ENCODE measurements around the gene AGTPBP1. TPM values are rescaled to one million over a fixed set of nuclear protein-coding genes. Genes with fewer than 3 reads are reported as not detected.

AGTPBP1 gene
- total RNA-seq, 1 experiment from 2014 or later: 54.7 TPM

GRCh38 chr9:85536514-85536913, 205.2 kb downstream of the AGTPBP1 start (continued):
- TF ChIP-seq ZNF671 (CRISPR knock-in tag; IDR thresholded peaks at IDR 0.05) (no peak), JAZF1 (CRISPR knock-in tag; IDR thresholded peaks at IDR 0.05) (no peak), E2F5 (CRISPR knock-in tag; IDR thresholded peaks at IDR 0.05) (no peak), ZNF219 (CRISPR knock-in tag; IDR thresholded peaks at IDR 0.05; ENCODE audit: borderline replicate concordance) (no peak), ZBTB43 (CRISPR knock-in tag; IDR thresholded peaks at IDR 0.05) (no peak), NFYB (CRISPR knock-in tag; conservative IDR thresholded peaks at IDR 0.05; ENCODE audit: low read depth) (no peak), USF2 (CRISPR knock-in tag; IDR thresholded peaks at IDR 0.05) (no peak)

GRCh38 chr9:85536076-85536475, 205.7 kb downstream of the AGTPBP1 start:
- POLR2A ChIA-PET: no interaction called here
- no peaks in the 10 kb centered on the region for H3K9me3 Mint-ChIP-seq
- no peak overlapping the region for H3K4me3 Mint-ChIP-seq
- CTCF ChIA-PET: no interaction called here
- TF ChIP-seq ATF2 (CRISPR knock-in tag; IDR thresholded peaks at IDR 0.05; ENCODE audit: borderline replicate concordance, low read depth) (no peak), E2F5 (CRISPR knock-in tag; IDR thresholded peaks at IDR 0.05) (no peak), ZNF512 (CRISPR knock-in tag; IDR thresholded peaks at IDR 0.05; ENCODE audit: borderline replicate concordance) (no peak), MAX (CRISPR knock-in tag; IDR thresholded peaks at IDR 0.05) (no peak), NR3C1 (CRISPR knock-in tag; conservative IDR thresholded peaks at IDR 0.05; ENCODE audit: low read depth) (no peak), CREM (CRISPR knock-in tag; IDR thresholded peaks at IDR 0.05) (no peak), SP1 (CRISPR knock-in tag; conservative IDR thresholded peaks at IDR 0.05) (no peak), SMAD3 (CRISPR knock-in tag; IDR thresholded peaks at IDR 0.05; ENCODE audit: borderline replicate concordance) (no peak), CREB1 (CRISPR knock-in tag; IDR thresholded peaks at IDR 0.05) (no peak)
- no peaks in the 10 kb centered on the region for H3K36me3 Mint-ChIP-seq
- no peak overlapping the region; the same call in 1 of the 2 replicates for H3K27ac Mint-ChIP-seq
- H3K27me3 Mint-ChIP-seq (ENCODE audit: low read depth): no peaks in the 10 kb centered on the region; the same call in none of the 2 replicates
- DNase-seq (ENCODE audit: low spot score) (no peak), ATAC-seq (no peak)
- peaks cover 7% of the 10 kb centered on the region for H3K4me1 Mint-ChIP-seq

- Mint-ChIP-seq H3K9me3 (no peaks in the 10 kb centered on the region), H3K4me3 (no peak overlapping the region), H3K36me3 (no peaks in the 10 kb centered on the region), H3K4me1 (peaks cover 5% of the 10 kb centered on the region), H3K27me3 (ENCODE audit: low read depth) (no peaks in the 10 kb centered on the region; the same call in none of the 2 replicates), H3K27ac (no peak overlapping the region)
- CTCF ChIA-PET: no interaction called here
- no peak for ATAC-seq
- DNase-seq (ENCODE audit: low spot score): no peak
- POLR2A ChIA-PET: no interaction called here
- no peak for TF ChIP-seq JUN (CRISPR knock-in tag; IDR thresholded peaks at IDR 0.05)
- TF ChIP-seq ZNF281 (CRISPR knock-in tag; IDR thresholded peaks at IDR 0.05): no peak
- no peak for TF ChIP-seq ERG (CRISPR knock-in tag; IDR thresholded peaks at IDR 0.05)
Measured at GRCh38 chr9:85534340-85534739, 207.4 kb downstream of the AGTPBP1 start.
